Epithelial cell of prostate (primary cell): ENCODE data around the gene RNF149.
"Not testable (repeated sequence)": the region's sequence is repeated elsewhere in the genome, so short reads cannot be mapped to it uniquely, and the experiment has no call there.

Experiments used
- DNase-seq: peaks from one replicate; pipeline ENCODE4 v3.0.0-alpha.2; 2011; ENCODE audit warnings: low read depth, low spot score
- H3K27ac ChIP-seq: fragments of 450-650 bp; 2 replicates; pipeline ENCODE4 v1.5.1; 2017; ENCODE audit warnings: mild to moderate bottlenecking

RNF149 gene

GRCh38 chr2:101238930-101239759 lies 69.4 kb downstream of the RNF149 start:
- no peak for DNase-seq
- peak overlapping the region; percentile 55 for H3K27ac ChIP-seq

- H3K27ac ChIP-seq, result peak overlapping the region; percentile 55
- DNase-seq, result not testable (repeated sequence)
These were observed 70.6 kb downstream of the RNF149 start for GRCh38 chr2:101237944-101238343.

- not testable (repeated sequence) for H3K27ac ChIP-seq, DNase-seq
These were observed 72.5 kb downstream of the RNF149 start for GRCh38 chr2:101235956-101236355.

DNA sequence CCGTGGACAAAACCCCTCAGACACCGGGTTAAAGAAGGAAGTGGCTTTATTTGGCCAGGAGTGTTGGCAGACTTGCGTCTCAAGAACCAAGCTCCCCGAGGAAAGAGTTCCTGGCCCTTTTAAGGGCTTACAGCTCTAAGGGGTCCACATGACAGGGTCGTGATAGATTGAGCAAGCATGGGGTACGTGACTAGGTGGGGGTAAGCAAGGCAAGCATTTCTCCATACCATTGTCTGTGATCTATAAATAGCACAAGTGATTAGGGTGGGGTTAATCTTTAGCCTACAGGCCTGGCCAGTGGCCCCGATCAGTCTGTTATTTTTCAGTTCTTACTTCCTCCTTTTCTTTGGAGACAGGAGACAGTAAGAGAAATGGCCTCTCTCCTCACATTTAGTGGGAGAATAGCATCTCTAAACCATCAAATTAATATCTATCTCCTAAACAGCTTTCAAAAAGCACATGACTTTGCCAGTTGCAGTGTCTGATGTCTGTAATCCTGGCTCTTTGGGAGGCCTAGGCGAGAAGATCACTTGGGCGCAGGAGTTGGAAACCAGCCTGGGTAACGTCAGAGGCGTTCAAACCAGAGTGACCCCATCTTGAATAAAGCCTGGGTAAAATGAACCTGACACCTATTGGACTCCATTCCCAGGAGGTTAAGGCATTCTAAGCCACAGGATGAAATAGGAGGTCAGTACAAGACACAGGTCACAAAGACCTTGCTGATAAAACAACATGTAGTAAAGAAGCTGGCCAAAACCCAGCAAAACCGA lies 74.1 kb downstream of the RNF149 start:
- DNase-seq, result no peak
- no peak overlapping the region for H3K27ac ChIP-seq

GRCh38 chr2:101232770-101233169 lies 75.7 kb downstream of the RNF149 start:
- no peak overlapping the region for H3K27ac ChIP-seq
- DNase-seq, result no peak

GRCh38 chr2:101231937-101232730 lies 76.4 kb downstream of the RNF149 start:
- no peak for DNase-seq
- no peak overlapping the region for H3K27ac ChIP-seq

DNA sequence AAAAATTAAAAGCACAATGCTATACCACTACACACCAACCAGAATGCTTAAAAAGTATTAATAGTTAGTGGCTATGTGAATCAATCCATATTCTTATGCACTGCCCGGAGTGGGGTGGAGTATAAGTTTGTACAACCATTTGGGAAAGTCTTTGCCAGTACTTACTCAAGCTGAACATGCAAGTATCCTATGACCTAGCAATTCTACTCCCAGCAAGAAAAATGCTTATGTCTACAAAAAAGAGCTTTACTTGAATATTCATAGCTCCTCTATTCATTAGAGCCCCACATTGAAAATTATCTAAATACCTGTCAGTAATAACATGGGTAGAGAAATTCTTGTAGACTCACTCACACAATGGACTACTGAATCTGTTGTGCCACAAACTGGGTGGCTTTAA lies 77.3 kb downstream of the RNF149 start:
- no peak overlapping the region for H3K27ac ChIP-seq
- no peak for DNase-seq

- no peak overlapping the region for H3K27ac ChIP-seq
- no peak for DNase-seq
These were observed 77.9 kb downstream of the RNF149 start for GRCh38 chr2:101230541-101231001.
